ENCODE data around the gene CES1. TPM values are rescaled to one million over a fixed set of nuclear protein-coding genes. Genes with fewer than 3 reads are reported as not detected.
"Not testable (repeated sequence)": the region's sequence is repeated elsewhere in the genome, so short reads cannot be mapped to it uniquely, and the experiment has no call there.

CES1 gene
- total and polyA plus RNA-seq, 4 donors, result 1.0 to 7.5 (median 5.9) TPM; not detected in 1

DNA sequence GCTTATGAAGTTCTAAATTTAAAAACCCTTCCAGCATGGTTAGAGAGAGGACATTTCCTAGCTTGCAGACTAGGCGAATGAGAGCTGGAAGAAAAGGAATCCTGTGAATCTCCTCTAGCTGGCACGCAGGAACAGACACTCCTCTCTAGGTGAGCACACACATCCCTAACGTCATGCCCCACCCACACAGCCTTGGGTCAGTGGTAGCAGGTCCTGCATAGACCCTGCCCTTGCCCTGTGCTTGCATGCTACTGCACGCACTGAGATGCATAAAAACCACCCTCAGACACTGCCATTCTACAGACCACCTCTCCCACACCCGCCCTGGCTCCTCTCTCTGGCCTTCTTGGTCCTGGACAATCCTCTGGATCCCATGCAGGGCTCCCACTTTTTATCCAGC lies 23.5 kb downstream of the CES1 start:
- no peak for DNase-seq (ENCODE audit: low read depth in 4 of 6, low spot score in 6 of 6)
- no peaks in the 10 kb centered on the region for H3K9me3 ChIP-seq (ENCODE audit: control insufficient read depth, insufficient read depth, low read length)
- H3K36me3 ChIP-seq (ENCODE audit: control insufficient read depth, insufficient read depth, low read length), result no peaks in the 10 kb centered on the region
- WGBS (ENCODE audit: insufficient coverage), result 79% methylated on average over 4 of the region's 5 CpGs
- H3K27ac ChIP-seq (ENCODE audit: low read depth, low read length), result no peak overlapping the region
- H3K27me3 ChIP-seq (ENCODE audit: control insufficient read depth, insufficient read depth, low read length), result no peaks in the 10 kb centered on the region
- no peaks in the 10 kb centered on the region for H3K4me1 ChIP-seq (ENCODE audit: control insufficient read depth, insufficient read depth, low read length)
- no peak overlapping the region for H3K4me3 ChIP-seq (ENCODE audit: low read depth, low read length)

DNA sequence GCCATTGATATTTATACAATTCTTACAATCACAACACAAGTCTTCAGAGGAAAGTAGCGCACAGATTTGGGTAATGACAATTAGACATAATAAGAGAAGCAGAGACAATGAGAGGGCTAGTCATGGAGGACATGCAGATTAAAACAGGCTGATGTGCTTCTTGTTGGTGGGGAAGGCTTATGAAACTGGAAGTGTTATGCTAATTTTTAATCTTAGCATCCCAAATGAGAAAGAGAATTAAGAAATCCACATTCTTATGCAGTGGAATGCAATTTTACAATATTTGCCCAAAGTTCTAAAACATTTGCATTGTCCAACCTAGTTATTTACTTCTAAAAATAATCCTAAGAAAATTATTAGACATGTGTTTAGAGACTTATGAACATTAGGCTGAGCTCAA lies 24.6 kb downstream of the CES1 start:
- H3K4me3 ChIP-seq (ENCODE audit: low read depth, low read length); H3K4me1 ChIP-seq (ENCODE audit: control insufficient read depth, insufficient read depth, low read length); DNase-seq (ENCODE audit: low read depth in 4 of 6, low spot score in 6 of 6); H3K9me3 ChIP-seq (ENCODE audit: control insufficient read depth, insufficient read depth, low read length); H3K36me3 ChIP-seq (ENCODE audit: control insufficient read depth, insufficient read depth, low read length); H3K27me3 ChIP-seq (ENCODE audit: control insufficient read depth, insufficient read depth, low read length); H3K27ac ChIP-seq (ENCODE audit: low read depth, low read length): not testable (repeated sequence)
- no CpG with 5 or more reads among the region's 1 CpG for WGBS (ENCODE audit: insufficient coverage)

DNA sequence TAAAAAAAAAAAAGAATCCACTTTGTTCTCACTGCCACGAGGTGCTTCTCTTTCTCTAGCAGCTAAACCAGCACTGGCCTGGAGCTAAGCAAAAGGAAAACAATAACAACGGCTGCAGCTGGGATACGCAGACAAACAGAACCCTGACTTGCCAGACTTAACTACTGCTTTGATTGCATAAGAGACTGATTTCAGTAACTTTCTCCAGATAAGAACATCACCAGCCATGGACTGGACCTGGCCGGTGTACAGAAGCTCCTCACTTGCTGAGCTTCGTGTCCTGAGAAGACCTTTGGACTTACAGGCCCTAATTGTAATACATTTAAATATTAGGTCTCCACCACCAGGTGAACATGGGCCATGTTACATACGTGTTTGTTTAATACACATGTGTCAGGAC lies 27.8 kb downstream of the CES1 start:
- not testable (repeated sequence) for H3K36me3 ChIP-seq (ENCODE audit: control insufficient read depth, insufficient read depth, low read length); H3K27ac ChIP-seq (ENCODE audit: low read depth, low read length)

DNA sequence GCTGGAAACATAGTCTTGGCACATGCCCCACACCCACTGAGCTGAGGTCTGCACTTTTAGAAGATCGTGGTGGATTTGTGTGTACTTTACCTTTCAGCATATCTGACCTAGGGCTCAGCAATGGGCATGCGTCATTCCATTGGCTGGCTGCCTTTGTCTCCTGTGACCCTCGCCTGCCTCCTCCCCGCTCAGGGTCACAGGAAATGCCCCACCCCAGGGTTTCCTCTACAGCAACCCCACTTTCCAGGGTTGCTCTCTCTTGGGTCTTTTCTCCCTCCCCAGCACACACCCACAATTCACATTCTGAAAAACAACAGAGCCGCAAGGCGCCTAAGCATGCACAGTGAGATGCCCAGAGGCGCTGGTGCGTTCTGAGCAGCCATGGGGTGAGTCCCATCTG lies 29.2 kb downstream of the CES1 start:
- not testable (repeated sequence) for H3K36me3 ChIP-seq (ENCODE audit: control insufficient read depth, insufficient read depth, low read length); H3K27ac ChIP-seq (ENCODE audit: low read depth, low read length); H3K4me1 ChIP-seq (ENCODE audit: control insufficient read depth, insufficient read depth, low read length); H3K4me3 ChIP-seq (ENCODE audit: low read depth, low read length); H3K9me3 ChIP-seq (ENCODE audit: control insufficient read depth, insufficient read depth, low read length); DNase-seq (ENCODE audit: low read depth in 4 of 6, low spot score in 6 of 6); H3K27me3 ChIP-seq (ENCODE audit: control insufficient read depth, insufficient read depth, low read length)
- WGBS (ENCODE audit: insufficient coverage), result no CpG with 5 or more reads among the region's 8 CpGs

More for the DNA sequence above, 27.8 kb downstream of the CES1 start:
- not testable (repeated sequence) for H3K4me1 ChIP-seq (ENCODE audit: control insufficient read depth, insufficient read depth, low read length); H3K27me3 ChIP-seq (ENCODE audit: control insufficient read depth, insufficient read depth, low read length); DNase-seq (ENCODE audit: low read depth in 4 of 6, low spot score in 6 of 6); H3K4me3 ChIP-seq (ENCODE audit: low read depth, low read length); H3K9me3 ChIP-seq (ENCODE audit: control insufficient read depth, insufficient read depth, low read length)
- WGBS (ENCODE audit: insufficient coverage), result no CpG with 5 or more reads among the region's 6 CpGs

DNA sequence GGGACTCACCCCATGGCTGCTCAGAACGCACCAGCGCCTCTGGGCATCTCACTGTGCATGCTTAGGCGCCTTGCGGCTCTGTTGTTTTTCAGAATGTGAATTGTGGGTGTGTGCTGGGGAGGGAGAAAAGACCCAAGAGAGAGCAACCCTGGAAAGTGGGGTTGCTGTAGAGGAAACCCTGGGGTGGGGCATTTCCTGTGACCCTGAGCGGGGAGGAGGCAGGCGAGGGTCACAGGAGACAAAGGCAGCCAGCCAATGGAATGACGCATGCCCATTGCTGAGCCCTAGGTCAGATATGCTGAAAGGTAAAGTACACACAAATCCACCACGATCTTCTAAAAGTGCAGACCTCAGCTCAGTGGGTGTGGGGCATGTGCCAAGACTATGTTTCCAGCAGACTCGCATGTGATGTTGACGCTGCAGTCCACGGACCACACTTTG lies 39.9 kb downstream of the CES1 start:
- no CpG with 5 or more reads among the region's 11 CpGs for WGBS (ENCODE audit: insufficient coverage)
- not testable (repeated sequence) for DNase-seq (ENCODE audit: low read depth in 4 of 6, low spot score in 6 of 6); H3K27me3 ChIP-seq (ENCODE audit: control insufficient read depth, insufficient read depth, low read length); H3K4me3 ChIP-seq (ENCODE audit: low read depth, low read length); H3K27ac ChIP-seq (ENCODE audit: low read depth, low read length); H3K4me1 ChIP-seq (ENCODE audit: control insufficient read depth, insufficient read depth, low read length); H3K36me3 ChIP-seq (ENCODE audit: control insufficient read depth, insufficient read depth, low read length); H3K9me3 ChIP-seq (ENCODE audit: control insufficient read depth, insufficient read depth, low read length)

DNA sequence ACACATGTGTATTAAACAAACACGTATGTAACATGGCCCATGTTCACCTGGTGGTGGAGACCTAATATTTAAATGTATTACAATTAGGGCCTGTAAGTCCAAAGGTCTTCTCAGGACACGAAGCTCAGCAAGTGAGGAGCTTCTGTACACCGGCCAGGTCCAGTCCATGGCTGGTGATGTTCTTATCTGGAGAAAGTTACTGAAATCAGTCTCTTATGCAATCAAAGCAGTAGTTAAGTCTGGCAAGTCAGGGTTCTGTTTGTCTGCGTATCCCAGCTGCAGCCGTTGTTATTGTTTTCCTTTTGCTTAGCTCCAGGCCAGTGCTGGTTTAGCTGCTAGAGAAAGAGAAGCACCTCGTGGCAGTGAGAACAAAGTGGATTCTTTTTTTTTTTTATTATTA lies 41.4 kb downstream of the CES1 start:
- not testable (repeated sequence) for H3K9me3 ChIP-seq (ENCODE audit: control insufficient read depth, insufficient read depth, low read length); H3K27ac ChIP-seq (ENCODE audit: low read depth, low read length); H3K36me3 ChIP-seq (ENCODE audit: control insufficient read depth, insufficient read depth, low read length); DNase-seq (ENCODE audit: low read depth in 4 of 6, low spot score in 6 of 6); H3K4me1 ChIP-seq (ENCODE audit: control insufficient read depth, insufficient read depth, low read length); H3K27me3 ChIP-seq (ENCODE audit: control insufficient read depth, insufficient read depth, low read length); H3K4me3 ChIP-seq (ENCODE audit: low read depth, low read length)
- no CpG with 5 or more reads among the region's 6 CpGs for WGBS (ENCODE audit: insufficient coverage)

DNA sequence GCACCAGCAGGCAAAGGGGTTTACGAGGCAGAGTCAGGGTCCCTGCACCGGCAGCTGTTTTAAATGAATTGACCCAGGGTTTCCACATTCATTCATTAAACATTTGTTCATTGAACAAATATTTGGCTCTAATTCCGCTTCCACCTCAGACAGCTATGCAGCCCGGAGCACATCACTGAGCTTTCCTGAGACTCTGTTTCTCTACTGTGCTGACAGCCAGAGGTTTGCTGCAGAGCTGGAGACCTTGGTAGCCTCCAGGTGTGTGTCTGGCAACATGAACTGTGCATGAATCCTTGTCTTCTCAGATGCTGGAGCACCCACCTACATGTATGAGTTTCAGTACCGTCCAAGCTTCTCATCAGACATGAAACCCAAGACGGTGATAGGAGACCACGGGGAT lies 42.7 kb downstream of the CES1 start:
- not testable (repeated sequence) for H3K36me3 ChIP-seq (ENCODE audit: control insufficient read depth, insufficient read depth, low read length); H3K4me1 ChIP-seq (ENCODE audit: control insufficient read depth, insufficient read depth, low read length); H3K27me3 ChIP-seq (ENCODE audit: control insufficient read depth, insufficient read depth, low read length); H3K27ac ChIP-seq (ENCODE audit: low read depth, low read length); H3K9me3 ChIP-seq (ENCODE audit: control insufficient read depth, insufficient read depth, low read length); H3K4me3 ChIP-seq (ENCODE audit: low read depth, low read length); DNase-seq (ENCODE audit: low read depth in 4 of 6, low spot score in 6 of 6)
- no CpG with 5 or more reads among the region's 7 CpGs for WGBS (ENCODE audit: insufficient coverage)

DNA sequence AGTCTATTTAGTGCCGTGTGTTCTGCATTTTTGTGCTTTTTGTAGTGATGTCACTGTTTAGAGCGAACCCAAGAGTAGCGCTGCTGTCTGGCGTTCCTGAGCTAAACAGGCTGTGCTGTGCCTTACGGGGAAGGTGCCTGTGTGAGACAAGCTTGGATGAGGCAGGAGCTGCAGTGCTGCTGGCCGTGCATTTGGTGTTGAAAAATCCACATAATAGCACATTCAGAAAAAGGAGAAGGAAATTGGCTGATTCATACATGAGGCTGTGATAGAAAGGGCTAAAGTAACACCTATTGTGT lies 50.2 kb downstream of the CES1 start:
- not testable (repeated sequence) for H3K27me3 ChIP-seq (ENCODE audit: control insufficient read depth, insufficient read depth, low read length); H3K27ac ChIP-seq (ENCODE audit: low read depth, low read length); DNase-seq (ENCODE audit: low read depth in 4 of 6, low spot score in 6 of 6); H3K4me1 ChIP-seq (ENCODE audit: control insufficient read depth, insufficient read depth, low read length); H3K36me3 ChIP-seq (ENCODE audit: control insufficient read depth, insufficient read depth, low read length); H3K4me3 ChIP-seq (ENCODE audit: low read depth, low read length); H3K9me3 ChIP-seq (ENCODE audit: control insufficient read depth, insufficient read depth, low read length)
- no CpG with 5 or more reads among the region's 6 CpGs for WGBS (ENCODE audit: insufficient coverage)

DNA sequence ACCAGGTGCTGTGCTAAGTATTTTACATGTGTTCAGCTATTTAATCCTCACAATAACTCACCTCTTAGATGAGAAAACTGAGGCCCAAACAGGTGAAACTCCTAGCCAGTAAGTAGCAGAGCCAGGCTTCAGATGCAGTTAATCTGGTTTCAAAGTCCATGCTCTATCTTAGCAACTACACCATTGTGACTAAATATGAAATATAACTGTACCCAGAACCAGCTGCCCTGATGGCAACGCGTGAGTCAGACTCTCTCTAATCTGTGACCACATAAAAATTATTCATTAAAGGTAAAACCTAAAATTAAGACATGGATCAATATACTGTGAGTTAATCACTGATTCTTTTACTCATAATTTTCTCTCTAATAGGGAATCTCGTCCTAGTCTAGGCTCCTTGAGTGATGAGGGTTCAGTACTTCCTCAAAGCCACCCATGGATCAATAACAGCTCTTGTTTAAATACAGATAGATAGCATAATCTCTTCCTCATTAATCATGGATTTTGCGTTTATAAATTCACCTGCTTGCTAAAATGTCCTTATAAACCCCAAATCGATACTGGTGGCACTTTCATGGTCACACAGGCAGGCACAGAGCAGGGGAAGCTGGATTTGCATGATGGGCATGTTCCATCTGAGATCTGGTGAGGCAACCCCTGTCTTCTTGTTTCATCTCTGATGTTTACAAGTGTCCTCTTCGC lies 50.7 kb downstream of the CES1 start:
- H3K4me1 ChIP-seq (ENCODE audit: control insufficient read depth, insufficient read depth, low read length); H3K4me3 ChIP-seq (ENCODE audit: low read depth, low read length); H3K36me3 ChIP-seq (ENCODE audit: control insufficient read depth, insufficient read depth, low read length); H3K27ac ChIP-seq (ENCODE audit: low read depth, low read length); DNase-seq (ENCODE audit: low read depth in 4 of 6, low spot score in 6 of 6); H3K9me3 ChIP-seq (ENCODE audit: control insufficient read depth, insufficient read depth, low read length); H3K27me3 ChIP-seq (ENCODE audit: control insufficient read depth, insufficient read depth, low read length): not testable (repeated sequence)
- WGBS (ENCODE audit: insufficient coverage), result 83% methylated on average over 1 of the region's 6 CpGs

DNA sequence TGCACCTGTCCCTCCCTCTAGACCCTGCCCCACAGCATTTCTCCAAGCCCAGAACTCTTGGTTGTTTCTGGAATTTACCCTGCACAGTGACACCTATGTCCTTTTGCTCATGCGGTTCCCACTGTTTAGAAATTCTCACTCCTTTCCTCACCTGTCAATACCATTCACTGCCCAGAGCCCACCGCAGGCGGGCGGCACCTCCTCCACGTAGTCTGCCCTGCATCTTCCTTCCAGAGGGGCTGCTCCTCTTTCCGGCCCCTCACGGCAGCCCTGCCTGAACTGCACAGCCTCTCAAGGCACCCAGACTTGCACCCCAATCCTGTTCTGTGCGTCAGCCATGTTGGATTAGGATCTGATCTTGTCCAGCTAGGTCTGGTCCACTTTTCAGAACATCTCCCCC lies 51.4 kb downstream of the CES1 start:
- 92% methylated on average over 8 of the region's 8 CpGs for WGBS (ENCODE audit: insufficient coverage)
- H3K4me3 ChIP-seq (ENCODE audit: low read depth, low read length); DNase-seq (ENCODE audit: low read depth in 4 of 6, low spot score in 6 of 6); H3K9me3 ChIP-seq (ENCODE audit: control insufficient read depth, insufficient read depth, low read length); H3K27me3 ChIP-seq (ENCODE audit: control insufficient read depth, insufficient read depth, low read length); H3K36me3 ChIP-seq (ENCODE audit: control insufficient read depth, insufficient read depth, low read length); H3K4me1 ChIP-seq (ENCODE audit: control insufficient read depth, insufficient read depth, low read length); H3K27ac ChIP-seq (ENCODE audit: low read depth, low read length): not testable (repeated sequence)
